GM12874 (cell line): Measurements from ENCODE around the gene BCL2L12.

ENCODE experiments used
- TF ChIP-seq, protein P1 (sequence below): IDR thresholded peaks from 2 replicates; pipeline ENCODE4 v1.5.1; 2011; ENCODE audit warnings: low read depth, mild to moderate bottlenecking, control low read depth, low read length, moderate library complexity; ENCODE audit not compliant: insufficient read depth

The BCL2L12 gene

DNA sequence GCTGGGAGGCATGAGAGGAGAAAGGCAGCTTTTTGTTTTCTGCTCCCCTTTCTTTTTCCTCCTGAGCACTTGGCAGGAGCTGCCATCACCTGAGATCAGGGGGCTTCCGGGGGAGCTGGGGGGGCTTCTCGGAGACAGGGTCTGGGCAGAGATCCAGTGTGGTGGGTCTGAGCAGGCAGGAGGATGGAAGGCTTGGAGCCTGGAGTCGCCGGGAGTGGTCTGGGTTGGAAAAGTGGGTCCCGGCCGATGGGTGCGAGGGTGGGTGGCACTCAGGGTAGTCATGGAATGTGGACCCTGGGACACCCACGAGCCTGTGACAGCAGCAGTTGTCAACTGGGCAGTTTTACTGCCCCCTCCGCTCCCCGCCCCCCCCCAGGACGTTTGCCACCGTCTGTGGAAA lies 21.4 kb downstream of the BCL2L12 start:
- TF ChIP-seq, protein P1, sequence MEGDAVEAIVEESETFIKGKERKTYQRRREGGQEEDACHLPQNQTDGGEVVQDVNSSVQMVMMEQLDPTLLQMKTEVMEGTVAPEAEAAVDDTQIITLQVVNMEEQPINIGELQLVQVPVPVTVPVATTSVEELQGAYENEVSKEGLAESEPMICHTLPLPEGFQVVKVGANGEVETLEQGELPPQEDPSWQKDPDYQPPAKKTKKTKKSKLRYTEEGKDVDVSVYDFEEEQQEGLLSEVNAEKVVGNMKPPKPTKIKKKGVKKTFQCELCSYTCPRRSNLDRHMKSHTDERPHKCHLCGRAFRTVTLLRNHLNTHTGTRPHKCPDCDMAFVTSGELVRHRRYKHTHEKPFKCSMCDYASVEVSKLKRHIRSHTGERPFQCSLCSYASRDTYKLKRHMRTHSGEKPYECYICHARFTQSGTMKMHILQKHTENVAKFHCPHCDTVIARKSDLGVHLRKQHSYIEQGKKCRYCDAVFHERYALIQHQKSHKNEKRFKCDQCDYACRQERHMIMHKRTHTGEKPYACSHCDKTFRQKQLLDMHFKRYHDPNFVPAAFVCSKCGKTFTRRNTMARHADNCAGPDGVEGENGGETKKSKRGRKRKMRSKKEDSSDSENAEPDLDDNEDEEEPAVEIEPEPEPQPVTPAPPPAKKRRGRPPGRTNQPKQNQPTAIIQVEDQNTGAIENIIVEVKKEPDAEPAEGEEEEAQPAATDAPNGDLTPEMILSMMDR: no peak

DNA sequence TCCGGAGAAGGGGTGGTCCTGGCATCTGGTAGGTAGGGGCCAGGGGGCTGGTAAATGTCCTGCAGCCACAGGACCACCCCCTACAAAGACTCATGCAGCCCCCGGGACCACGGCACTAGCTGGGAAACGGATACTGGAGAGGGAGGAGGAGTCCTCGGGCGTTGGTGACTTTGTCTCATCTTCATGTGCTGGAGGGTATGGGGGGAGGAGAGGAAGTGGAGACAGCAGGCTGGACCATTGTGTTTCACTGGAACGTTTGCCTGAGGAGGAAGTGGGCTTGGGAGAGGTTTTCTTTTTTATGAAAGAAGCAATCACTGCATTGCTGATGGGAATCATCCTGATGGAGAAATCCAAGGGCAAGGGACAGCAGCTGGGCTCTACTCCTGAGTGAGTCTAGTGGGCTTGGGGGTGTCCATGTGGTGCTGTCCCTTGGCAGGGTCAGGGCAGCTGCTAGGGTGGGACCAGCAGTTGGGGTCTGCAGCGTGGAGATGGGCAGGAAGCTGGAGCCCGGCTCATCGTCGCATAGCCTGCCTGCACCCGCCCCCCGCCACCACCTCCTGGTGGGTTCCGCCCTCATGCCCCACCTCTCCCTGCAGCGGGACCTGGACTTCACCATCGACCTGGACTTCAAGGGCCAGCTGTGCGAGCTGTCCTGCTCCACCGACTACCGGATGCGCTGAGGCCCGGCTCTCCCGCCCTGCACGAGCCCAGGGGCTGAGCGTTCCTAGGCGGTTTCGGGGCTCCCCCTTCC lies 22.0 kb downstream of the BCL2L12 start:
- TF ChIP-seq, protein P1: no peak

DNA sequence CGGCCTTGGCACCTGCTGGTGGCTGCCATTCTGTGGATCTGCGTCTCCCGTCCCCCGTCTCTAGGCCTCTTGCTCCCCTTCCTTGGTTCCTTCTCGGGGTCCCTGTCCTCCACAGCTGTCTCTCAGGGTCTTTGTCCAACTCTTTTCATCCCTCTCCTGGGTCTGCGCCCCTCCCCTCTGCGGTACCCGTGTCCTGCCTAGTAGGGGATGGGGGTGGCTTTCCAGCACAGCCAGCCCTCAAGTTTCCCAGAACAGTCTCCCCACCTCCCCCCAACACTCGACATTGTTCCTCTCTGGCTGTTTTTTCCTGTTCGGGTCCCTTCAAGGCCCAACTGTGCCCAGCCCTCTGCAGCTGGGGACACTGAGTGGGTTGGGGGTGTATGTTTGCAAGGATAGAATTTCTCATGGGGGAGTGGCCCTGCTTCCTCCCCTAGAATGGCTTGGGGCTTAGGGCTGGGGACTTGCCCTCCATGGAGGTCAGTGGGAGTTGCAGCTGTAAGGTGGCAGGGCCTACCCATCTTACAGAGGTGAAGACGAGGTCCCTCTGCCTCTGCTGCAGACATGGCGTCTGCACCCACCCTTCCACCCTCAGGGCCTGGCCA lies 22.9 kb downstream of the BCL2L12 start:
- TF ChIP-seq, protein P1: no peak

DNA sequence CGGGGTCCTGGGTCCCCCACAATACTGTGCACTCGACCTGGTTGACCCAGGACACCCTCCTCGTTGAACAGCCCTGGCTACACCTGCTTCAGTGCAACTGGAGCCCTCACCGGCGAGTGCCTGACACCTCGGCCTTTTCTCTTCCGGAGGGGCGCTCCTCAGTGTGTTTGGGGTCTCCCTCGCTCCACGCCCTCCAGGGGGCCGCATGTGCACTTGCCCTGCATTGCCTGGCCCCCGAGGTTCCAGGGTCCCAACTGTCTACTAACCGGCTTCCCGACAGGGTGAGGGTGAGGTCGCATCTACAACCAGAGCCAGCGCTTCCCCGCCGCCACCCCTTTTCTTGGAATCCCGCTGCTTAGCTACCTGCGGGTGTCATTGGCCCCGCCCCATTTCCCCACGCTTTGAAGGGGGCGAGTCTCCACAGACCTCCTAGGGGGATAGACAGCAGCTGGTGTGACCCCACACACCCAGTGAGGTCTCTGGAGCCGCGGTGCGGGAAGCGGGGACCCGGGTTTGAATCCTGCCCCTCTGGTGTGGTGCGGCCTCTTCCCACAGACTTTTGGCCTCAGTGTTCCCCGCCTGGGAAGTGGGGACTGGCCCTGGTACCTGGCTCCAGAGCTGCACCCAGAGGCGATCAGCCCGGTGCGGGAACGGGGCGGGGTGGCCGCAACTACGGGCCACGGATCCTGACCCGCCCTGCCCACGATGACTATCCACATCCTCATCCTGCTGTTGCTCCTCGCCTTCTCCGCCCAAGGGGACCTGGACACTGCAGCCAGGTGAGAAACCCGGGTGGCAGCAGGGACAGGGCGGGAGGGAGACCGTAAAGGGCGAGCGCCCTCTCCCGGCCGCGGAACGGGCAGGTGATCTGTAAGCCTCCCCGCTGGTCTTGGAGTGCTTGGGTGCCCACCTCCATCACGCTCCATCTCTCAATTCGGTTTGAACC lies 23.7 kb downstream of the BCL2L12 start, which contains the start of gene ADM5:
TSS of gene ADM5 (plus strand) at position 462 of the 946 bp plus-strand sequence. CDS start at position 706, 244 bp downstream.
- TF ChIP-seq, protein P1: peak; percentile 78

DNA sequence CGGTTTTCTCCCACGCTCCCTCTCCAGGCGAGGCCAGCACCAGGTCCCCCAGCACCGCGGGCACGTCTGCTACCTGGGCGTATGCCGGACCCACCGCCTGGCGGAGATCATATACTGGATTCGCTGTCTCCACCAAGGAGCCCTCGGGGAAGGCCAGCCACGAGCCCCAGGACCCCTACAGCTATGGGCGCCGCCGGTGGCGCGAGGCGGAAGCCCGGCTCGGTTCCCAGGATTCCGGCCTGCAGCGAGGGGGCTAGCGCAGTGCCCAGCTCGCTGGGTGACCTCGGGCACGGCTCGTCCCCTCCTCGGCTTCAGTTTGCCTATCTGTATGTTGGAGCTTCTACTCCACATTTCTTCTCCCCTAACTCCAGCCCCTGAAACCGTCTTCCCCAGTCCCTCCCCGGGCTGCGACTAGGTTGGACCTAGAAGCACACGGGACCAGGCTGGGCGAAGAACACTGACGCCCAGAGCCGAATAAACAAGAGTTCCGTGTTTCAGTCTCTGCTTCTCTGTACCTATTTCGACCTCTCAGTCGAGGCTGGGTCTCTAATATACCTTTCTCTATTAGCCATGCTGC lies 24.4 kb downstream of the BCL2L12 start:
- TF ChIP-seq, protein P1: no peak

DNA sequence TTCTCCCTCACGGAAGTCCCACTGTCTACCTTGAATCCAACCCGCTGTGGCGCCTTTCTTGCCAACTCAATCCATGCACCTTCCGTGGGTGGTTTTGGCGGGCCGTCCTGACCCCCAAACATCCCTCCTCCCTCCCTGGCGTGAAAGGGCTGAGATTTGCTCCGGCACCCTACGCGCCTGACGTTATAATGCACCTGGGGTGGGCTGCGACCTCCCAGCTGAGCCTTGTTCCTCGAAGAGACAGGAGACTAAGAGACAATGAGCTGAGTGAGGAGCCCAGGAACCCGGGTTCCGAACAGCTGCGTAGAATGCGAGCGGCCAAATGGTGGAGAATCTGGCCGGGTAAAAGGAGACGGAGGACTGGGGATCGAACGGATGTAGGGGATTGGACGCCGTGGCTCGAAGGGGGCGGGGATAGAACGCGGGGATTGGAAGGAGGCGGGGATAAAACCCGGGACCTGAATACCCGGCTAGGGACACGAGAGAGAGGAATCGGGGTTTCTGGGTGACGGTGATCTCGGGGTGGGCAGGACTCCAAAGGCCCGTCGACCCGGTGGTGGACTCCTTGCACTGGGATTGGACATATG lies 25.0 kb downstream of the BCL2L12 start, which contains the start of gene CPT1C:
TSS of gene CPT1C (plus strand) at position 461 of the 587 bp plus-strand sequence. CDS start 1,137 bp downstream, outside the sequence.
- TF ChIP-seq, protein P1: no peak
